IMR-90 (cell line): ENCODE measurements around the gene TMEM219. TPM values are rescaled to one million over a fixed set of nuclear protein-coding genes. Genes with fewer than 3 reads are reported as not detected.

Experiments used
- ATAC-seq: fragments of 200-7000 bp; cut with Tn5 transposase; 2 replicates; pipeline ENCODE4 v1.9.1; 2020; ENCODE audit warnings: low read depth, mild to moderate bottlenecking, moderate library complexity
- BruUV-seq: library from RNA; stranded (reverse); fragments of 400-500 nt; replicated peaks from 2 replicates; lab custom pipeline; 2021; lab: Mats Ljungman, UMichigan
- CTCF ChIA-PET: fragments of 300-600 bp; formaldehyde crosslinking; extraction: SDS; loops from one replicate; lab custom pipeline; 2021; ENCODE audit warnings: antibody characterized with exemption; lab: Yijun Ruan, JAX
- POLR2A ChIA-PET: fragments of 300-600 bp; sonication (Branson Sonifier 250); formaldehyde crosslinking; loops from one replicate; lab custom pipeline; 2022; ENCODE audit warnings: antibody characterized with exemption; ENCODE audit not compliant: unreplicated experiment; lab: Charles Lee
- DNase-seq: peaks from one replicate; pipeline ENCODE4 v3.0.0; 2013
- H2AFZ ChIP-seq: replicated peaks from 2 replicates; pipeline ENCODE3; 2013; ENCODE audit warnings: low read length, mild to moderate bottlenecking; ENCODE audit not compliant: poor library complexity
- H2AK5ac ChIP-seq: 2 replicates; pipeline ENCODE4 v1.6.1; 2013; ENCODE audit warnings: low read depth, low read length, inconsistent platforms
- H2AK9ac ChIP-seq: replicated peaks from 2 replicates; pipeline ENCODE3; 2013; ENCODE audit warnings: mild to moderate bottlenecking, low read depth, low read length, moderate library complexity; ENCODE audit not compliant: poor library complexity
- H2BK120ac ChIP-seq: 2 replicates; pipeline ENCODE4 v1.6.1; 2013; ENCODE audit warnings: low read depth, low read length, inconsistent platforms
- H2BK15ac ChIP-seq: 3 replicates; pipeline ENCODE4 v1.6.1; 2013; ENCODE audit warnings: low read depth, low read length, inconsistent platforms
- H2BK20ac ChIP-seq: 2 replicates; pipeline ENCODE4 v1.6.1; 2013; ENCODE audit warnings: low read depth, mild to moderate bottlenecking, inconsistent platforms, low read length, moderate library complexity
- H2BK5ac ChIP-seq: 2 replicates; pipeline ENCODE4 v1.6.1; 2013; ENCODE audit warnings: mild to moderate bottlenecking, low read depth, low read length, inconsistent platforms; ENCODE audit not compliant: poor library complexity, severe bottlenecking
- H3K14ac ChIP-seq: replicated peaks from 2 replicates; pipeline ENCODE4 v1.6.1; 2013; ENCODE audit warnings: low read depth, low read length, inconsistent platforms
- H3K18ac ChIP-seq: 2 replicates; pipeline ENCODE4 v1.6.1; 2013; ENCODE audit warnings: low read depth, low read length, control low read depth
- H3K23ac ChIP-seq: 2 replicates; pipeline ENCODE4 v1.6.1; 2013; ENCODE audit warnings: low read depth, low read length, inconsistent platforms
- H3K27ac ChIP-seq: 2 replicates; pipeline ENCODE4 v1.5.1; 2013; ENCODE audit warnings: mild to moderate bottlenecking, control low read depth, low read length; ENCODE audit not compliant: insufficient read depth
- H3K27me3 ChIP-seq: 2 replicates; pipeline ENCODE4 v1.6.1; 2013; ENCODE audit warnings: low read length; ENCODE audit not compliant: control insufficient read depth, insufficient read depth
- H3K36me3 ChIP-seq: 2 replicates; pipeline ENCODE4 v1.6.1; 2013; ENCODE audit warnings: low read length, mixed read lengths; ENCODE audit not compliant: control insufficient read depth, insufficient read depth
- H3K4ac ChIP-seq: 2 replicates; pipeline ENCODE4 v1.6.1; 2013; ENCODE audit warnings: low read depth, low read length, inconsistent platforms
- H3K4me1 ChIP-seq: 2 replicates; pipeline ENCODE4 v1.6.1; 2013; ENCODE audit warnings: low read length, mixed read lengths; ENCODE audit not compliant: control insufficient read depth, insufficient read depth
- H3K4me2 ChIP-seq: 2 replicates; pipeline ENCODE4 v1.6.1; 2013; ENCODE audit warnings: low read depth, mild to moderate bottlenecking, control low read depth, low read length, moderate library complexity
- H3K4me3 ChIP-seq: 2 replicates; pipeline ENCODE4 v1.5.1; 2013; ENCODE audit warnings: low read depth, mild to moderate bottlenecking, control low read depth, low read length, moderate library complexity; ENCODE audit not compliant: insufficient read depth
- H3K56ac ChIP-seq: 2 replicates; pipeline ENCODE4 v1.6.1; 2013; ENCODE audit warnings: low read length, inconsistent platforms; ENCODE audit not compliant: insufficient read depth; ENCODE audit errors: extremely low read depth
- H3K79me1 ChIP-seq, 2 experiments: 2 replicates each; pipeline ENCODE4 v1.6.1; 2013; ENCODE audit warnings: low read length in 2 of 2, inconsistent platforms in 1 of 2, low read depth in 1 of 2
- H3K9ac ChIP-seq: 2 replicates; pipeline ENCODE4 v1.6.1; 2013; ENCODE audit warnings: low read depth, low read length, control low read depth
- H3K9me1 ChIP-seq: 2 replicates; pipeline ENCODE4 v1.6.1; 2013; ENCODE audit warnings: low read length, inconsistent platforms; ENCODE audit not compliant: insufficient read depth
- H3K9me3 ChIP-seq: 2 replicates; pipeline ENCODE4 v1.6.1; 2013; ENCODE audit warnings: low read length; ENCODE audit not compliant: control insufficient read depth, insufficient read depth
- H4K20me1 ChIP-seq: 2 replicates; pipeline ENCODE4 v1.6.1; 2013; ENCODE audit warnings: low read length, inconsistent platforms; ENCODE audit not compliant: insufficient read depth
- H4K5ac ChIP-seq: 2 replicates; pipeline ENCODE4 v1.6.1; 2013; ENCODE audit warnings: mild to moderate bottlenecking, low read depth, low read length, control low read depth
- H4K8ac ChIP-seq, 2 experiments: 2 replicates each; pipeline ENCODE4 v1.6.1; 2013; ENCODE audit warnings: low read depth in 2 of 2, low read length in 2 of 2, control low read depth in 1 of 2, inconsistent platforms in 1 of 2
- H4K91ac ChIP-seq: 2 replicates; pipeline ENCODE4 v1.6.1; 2013; ENCODE audit warnings: low read depth, low read length, inconsistent platforms; ENCODE audit not compliant: insufficient read depth
- CEBPB ChIP-seq: IDR thresholded peaks from 2 replicates; pipeline ENCODE4 v1.6.1; 2012; ENCODE audit warnings: low read depth, low read length, improper control_type of control experiment
- MAFK ChIP-seq: IDR thresholded peaks from 2 replicates; pipeline ENCODE4 v1.6.1; 2012; ENCODE audit warnings: low read depth, low read length, improper control_type of control experiment
- MXI1 ChIP-seq: IDR thresholded peaks from 2 replicates; pipeline ENCODE4 v1.6.1; 2012; ENCODE audit warnings: low read depth, mild to moderate bottlenecking, low read length, moderate library complexity, borderline replicate concordance
- WGBS, 2 experiments: methylation state at CpG; one replicate each; pipeline versions ENCODE4 v1.1.5 to v1.1.7; 2013; ENCODE audit warnings: missing lambda C conversion rate in 2 of 2; ENCODE audit not compliant: insufficient read length in 1 of 2; ENCODE audit errors: extremely low coverage in 2 of 2; 5-methylcytosine and 5-hydroxymethylcytosine counted together
- dilution Hi-C: fragments of 300-500 bp; cut with HindIII; formaldehyde crosslinking; loops from one replicate; pipeline ENCODE4 v1.14.3; 2018; ENCODE audit warnings: low sequenced_read_pairs; ENCODE audit not compliant: unreplicated experiment
- in situ Hi-C: fragments of 300-500 bp; cut with MboI; formaldehyde crosslinking; loops from 3 replicates; pipeline ENCODE4 v1.14.3; 2019; ENCODE audit warnings: low sequenced_read_pairs, inconsistent platforms, mixed read lengths
- intact Hi-C: fragments of 100-400 bp; cut with micrococcal nuclease; formaldehyde crosslinking; loops from 2 replicates; pipeline ENCODE4 v1.10.0; 2022
- polyA plus RNA-seq, 3 experiments: library from polyadenylated mRNA; depleted of rRNA; stranded (reverse); fragments of >200 nt; gene quantifications; 2 replicates each; pipeline ENCODE4 v1.2.3, GENCODE V29; 2012; ENCODE audit warnings: low replicate concordance in 1 of 3
- total RNA-seq: library from RNA; depleted of rRNA; stranded (reverse); fragments of >200 nt; gene quantifications from 2 replicates; pipeline ENCODE4 v1.2.3, GENCODE V29; 2012

TMEM219 gene
- total and polyA plus RNA-seq, 2 of the 4 experiments (the other 2 are of a cell fraction): 47.0 to 95.3 TPM

DNA sequence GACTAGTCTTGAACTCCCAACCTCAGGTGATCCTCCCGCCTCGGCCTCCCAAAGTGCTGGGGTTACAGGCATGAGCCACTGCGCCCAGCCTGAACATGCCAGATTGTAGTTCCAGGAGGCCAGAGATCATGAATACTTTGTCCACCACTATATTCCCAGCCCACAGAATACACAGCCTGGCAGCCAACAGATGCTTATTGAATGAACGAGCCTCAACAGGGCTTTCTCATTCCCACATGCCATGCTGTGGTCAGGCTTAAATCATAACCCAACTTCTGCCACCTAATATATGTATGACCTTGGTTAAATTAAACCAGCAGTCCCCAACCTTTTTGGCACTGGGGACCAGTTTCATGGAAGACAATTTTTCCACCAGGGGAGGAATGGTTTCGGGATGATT is 3.1 kb upstream of the TMEM219 start:
- no CpG with 5 or more reads among the region's 5 CpGs for WGBS, 2 experiments
- Histone ChIP-seq H3K9me3 (no peaks in the 10 kb centered on the region), H3K4me2 (no peak overlapping the region), H3K27ac (no peak overlapping the region), H3K4me1 (peaks cover 8% of the 10 kb centered on the region), H3K36me3 (peaks cover 2% of the 10 kb centered on the region; the same call in 1 of the 2 replicates), H3K14ac (no peak overlapping the region), H3K4ac (no peak overlapping the region), H3K18ac (no peak overlapping the region), H4K8ac (no peak overlapping the region), H3K27me3 (no peaks in the 10 kb centered on the region), H3K4me3 (no peak overlapping the region), H3K9ac (no peak overlapping the region), H4K91ac (no peak overlapping the region), H2BK20ac (no peak overlapping the region), H4K5ac (no peak overlapping the region), H2AK5ac (no peak overlapping the region), H2BK120ac (no peak overlapping the region), H2AFZ (no peak overlapping the region), H4K20me1 (no peaks in the 10 kb centered on the region), H3K79me1 (peaks cover 12 to 22% of the 10 kb centered on the region in 2 experiments; a peak in 3 of 4 replicates), H2BK15ac (no peak overlapping the region), H2BK5ac (no peak overlapping the region), H3K56ac (no peak overlapping the region), H3K23ac (no peak overlapping the region), H2AK9ac (no peak overlapping the region), H3K9me1 (peaks cover 5% of the 10 kb centered on the region; the same call in 1 of the 2 replicates)
- intact Hi-C loops (no loop called here), dilution Hi-C loops (no loop called here), in situ Hi-C loops (no loop called here)
- BruUV-seq: no TSS peak
- ChIA-PET POLR2A (no interaction called here), CTCF (no interaction called here)
- no peak for DNase-seq
- no peak for TF ChIP-seq CEBPB
- no peak for TF ChIP-seq MAFK
- no peak for TF ChIP-seq MXI1
- ATAC-seq: no peak
